Effector CD8-positive, alpha-beta T cell (primary cell): ENCODE data around the gene ANGPTL5.
"Not testable (repeated sequence)": the region's sequence is repeated elsewhere in the genome, so short reads cannot be mapped to it uniquely, and the experiment has no call there.

Experiments used
- DNase-seq: peaks from one replicate; lab custom pipeline; 2025; lab: John Stamatoyannopoulos, UW

ANGPTL5 gene

GRCh38 chr11:101885631-101886030 lies 30.7 kb downstream of the ANGPTL5 start:
- DNase-seq, result no peak

GRCh38 chr11:101881586-101881985 lies 34.7 kb downstream of the ANGPTL5 start:
- no peak for DNase-seq

- no peak for DNase-seq
Observed at GRCh38 chr11:101880222-101880621, 36.1 kb downstream of the ANGPTL5 start.

GRCh38 chr11:101872171-101872882 lies 44.0 kb downstream of the ANGPTL5 start:
- no peak for DNase-seq

GRCh38 chr11:101870510-101870909 lies 45.8 kb downstream of the ANGPTL5 start:
- DNase-seq, result no peak

- DNase-seq, result no peak
Observed at GRCh38 chr11:101867951-101868350, 48.4 kb downstream of the ANGPTL5 start.

- DNase-seq, result no peak
Observed at GRCh38 chr11:101866619-101867491, 49.5 kb downstream of the ANGPTL5 start.

GRCh38 chr11:101864098-101864497 lies 52.2 kb downstream of the ANGPTL5 start:
- DNase-seq, result no peak

GRCh38 chr11:101863361-101863760 lies 53.0 kb downstream of the ANGPTL5 start:
- DNase-seq, result no peak

GRCh38 chr11:101862391-101863233 lies 53.7 kb downstream of the ANGPTL5 start:
- DNase-seq, result no peak

- DNase-seq, result no peak
Observed at GRCh38 chr11:101860696-101861427, 55.5 kb downstream of the ANGPTL5 start.

GRCh38 chr11:101852260-101852659 lies 64.1 kb downstream of the ANGPTL5 start:
- DNase-seq, result not testable (repeated sequence)

GRCh38 chr11:101848262-101848661 lies 68.1 kb downstream of the ANGPTL5 start:
- DNase-seq, result no peak

- no peak for DNase-seq
Observed at GRCh38 chr11:101844608-101845007, 71.7 kb downstream of the ANGPTL5 start.

- DNase-seq, result no peak
Observed at GRCh38 chr11:101840704-101841103, 75.6 kb downstream of the ANGPTL5 start.
